RWPE1 (cell line): ENCODE results near the gene CCDC174.

Experiments used
- CTCF ChIA-PET: fragments of 350-600 bp; sonication (Branson Sonifier 250); formaldehyde crosslinking; extraction: SDS; loops from one replicate; lab custom pipeline; 2021; lab: Yijun Ruan, JAX
- POLR2A ChIA-PET: fragments of 400-600 bp; formaldehyde crosslinking; extraction: SDS; loops from one replicate; lab custom pipeline; 2020; ENCODE audit warnings: antibody characterized with exemption; ENCODE audit not compliant: low non-redundant PET; lab: Yijun Ruan, JAX
- DNase-seq: peaks from one replicate; pipeline ENCODE4 v3.0.0; 2012; ENCODE audit warnings: low spot score
- H3K27ac ChIP-seq: fragments of 450-650 bp; 2 replicates; pipeline ENCODE4 v1.5.1; 2017
- TF ChIP-seq, protein P1 (sequence below): fragments of 450-650 bp; conservative IDR thresholded peaks from 2 replicates; pipeline ENCODE4 v1.5.1; 2017; ENCODE audit warnings: low read depth, mild to moderate bottlenecking

Gene CCDC174

DNA sequence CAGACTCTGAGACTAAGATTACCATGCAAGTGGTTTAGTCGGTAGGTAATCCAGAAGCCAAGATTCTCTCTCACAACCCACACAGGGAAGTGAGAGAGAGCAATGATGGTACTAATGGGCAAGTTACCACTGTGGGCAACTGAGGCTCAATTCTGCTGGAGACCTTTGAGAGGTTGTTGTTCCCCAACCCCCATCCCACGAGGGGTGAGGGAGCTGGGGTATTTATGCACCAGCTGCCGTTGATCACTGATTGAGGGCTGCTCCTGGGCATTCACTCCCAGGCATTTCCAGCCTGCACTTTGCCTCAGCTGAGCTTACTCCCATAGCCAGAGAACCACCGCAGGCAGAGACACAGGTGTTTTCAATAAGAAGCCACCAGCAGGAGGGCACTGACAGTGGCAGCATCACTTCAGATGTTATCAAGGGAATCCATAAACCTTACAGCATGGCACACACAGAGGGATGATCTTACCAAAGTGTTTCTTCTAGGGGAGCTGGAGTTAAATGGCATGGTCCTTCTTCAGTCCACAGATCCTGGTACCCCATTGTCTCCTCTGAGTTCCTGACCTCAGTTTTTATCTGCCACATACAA, 15.0 kb upstream of the CCDC174 start:
- ChIA-PET POLR2A (no interaction called here), CTCF (no interaction called here)
- DNase-seq: no peak
- H3K27ac ChIP-seq: no peak overlapping the region
- TF ChIP-seq, protein P1, sequence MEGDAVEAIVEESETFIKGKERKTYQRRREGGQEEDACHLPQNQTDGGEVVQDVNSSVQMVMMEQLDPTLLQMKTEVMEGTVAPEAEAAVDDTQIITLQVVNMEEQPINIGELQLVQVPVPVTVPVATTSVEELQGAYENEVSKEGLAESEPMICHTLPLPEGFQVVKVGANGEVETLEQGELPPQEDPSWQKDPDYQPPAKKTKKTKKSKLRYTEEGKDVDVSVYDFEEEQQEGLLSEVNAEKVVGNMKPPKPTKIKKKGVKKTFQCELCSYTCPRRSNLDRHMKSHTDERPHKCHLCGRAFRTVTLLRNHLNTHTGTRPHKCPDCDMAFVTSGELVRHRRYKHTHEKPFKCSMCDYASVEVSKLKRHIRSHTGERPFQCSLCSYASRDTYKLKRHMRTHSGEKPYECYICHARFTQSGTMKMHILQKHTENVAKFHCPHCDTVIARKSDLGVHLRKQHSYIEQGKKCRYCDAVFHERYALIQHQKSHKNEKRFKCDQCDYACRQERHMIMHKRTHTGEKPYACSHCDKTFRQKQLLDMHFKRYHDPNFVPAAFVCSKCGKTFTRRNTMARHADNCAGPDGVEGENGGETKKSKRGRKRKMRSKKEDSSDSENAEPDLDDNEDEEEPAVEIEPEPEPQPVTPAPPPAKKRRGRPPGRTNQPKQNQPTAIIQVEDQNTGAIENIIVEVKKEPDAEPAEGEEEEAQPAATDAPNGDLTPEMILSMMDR: no peak

DNA sequence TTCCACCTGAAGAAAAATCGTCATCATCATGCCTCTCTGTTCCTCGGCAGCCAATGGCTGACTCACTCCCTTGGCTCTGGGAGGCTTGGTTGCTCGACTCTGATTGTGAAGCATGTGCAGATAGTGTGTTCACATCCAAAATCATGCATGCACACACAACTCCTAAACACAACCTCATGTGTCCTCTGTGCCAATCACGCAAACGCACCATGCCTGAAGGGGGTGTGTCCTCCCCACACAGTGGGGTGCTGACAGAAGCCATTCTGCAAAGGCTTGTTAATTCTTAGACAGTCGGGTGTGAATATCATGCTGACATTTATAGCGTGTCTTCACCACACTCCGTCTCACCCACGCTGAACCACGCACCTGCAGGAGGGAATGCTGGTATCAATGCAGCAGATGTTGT, 11.4 kb upstream of the CCDC174 start:
- TF ChIP-seq, protein P1: no peak
- ChIA-PET POLR2A (no interaction called here), CTCF (no interaction called here)
- peak; percentile 30 for DNase-seq
- H3K27ac ChIP-seq: no peak overlapping the region

DNA sequence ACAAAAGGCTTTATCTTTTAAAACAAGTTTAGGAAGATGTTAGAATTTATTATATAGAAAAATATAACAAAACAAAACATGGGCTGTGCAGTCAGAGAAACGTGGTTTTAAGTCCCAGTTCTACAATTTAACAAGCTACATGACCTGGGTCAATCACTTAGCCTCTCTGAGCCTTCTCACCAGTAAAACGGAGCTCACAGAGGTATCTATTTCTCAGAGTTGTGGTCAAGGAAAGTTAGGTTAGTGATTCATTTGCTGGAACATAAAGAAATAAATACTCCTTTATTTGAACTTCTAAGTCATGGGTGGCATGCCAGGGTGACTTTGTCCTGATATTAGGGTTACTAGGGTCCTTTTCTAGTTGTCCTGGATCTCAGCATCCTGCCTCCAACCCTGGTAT, 10.8 kb upstream of the CCDC174 start:
- H3K27ac ChIP-seq: no peak overlapping the region
- DNase-seq: no peak
- TF ChIP-seq, protein P1: no peak
- CTCF ChIA-PET: no interaction called here
- POLR2A ChIA-PET: no interaction called here

DNA sequence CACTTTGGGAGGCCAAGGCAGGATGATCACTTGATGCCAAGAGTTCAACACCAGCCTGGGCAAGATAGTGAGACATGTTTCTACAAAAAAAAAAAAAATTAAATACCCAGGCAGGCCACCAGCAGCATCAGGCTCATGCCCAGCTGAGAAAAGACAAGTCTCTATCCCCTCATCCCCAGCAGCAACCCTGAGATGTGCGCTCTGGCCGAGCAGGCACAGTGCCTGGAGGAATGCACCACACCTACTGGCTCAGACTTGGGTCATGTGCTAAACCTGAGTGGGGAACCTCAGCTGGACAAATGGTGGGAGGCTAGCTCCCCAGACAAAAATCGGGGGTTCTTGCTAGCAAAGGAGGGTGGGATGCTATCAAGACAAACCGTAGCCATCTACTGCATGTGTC, 10.2 kb upstream of the CCDC174 start:
- TF ChIP-seq, protein P1: no peak
- ChIA-PET POLR2A (no interaction called here), CTCF (no interaction called here)
- H3K27ac ChIP-seq: no peak overlapping the region
- no peak for DNase-seq

- POLR2A ChIA-PET: no interaction called here
- no peak for DNase-seq
- TF ChIP-seq, protein P1: no peak
- no peak overlapping the region for H3K27ac ChIP-seq
- CTCF ChIA-PET: no interaction called here
Measured at GRCh38 chr3:14645453-14645852, 6.1 kb upstream of the CCDC174 start.

DNA sequence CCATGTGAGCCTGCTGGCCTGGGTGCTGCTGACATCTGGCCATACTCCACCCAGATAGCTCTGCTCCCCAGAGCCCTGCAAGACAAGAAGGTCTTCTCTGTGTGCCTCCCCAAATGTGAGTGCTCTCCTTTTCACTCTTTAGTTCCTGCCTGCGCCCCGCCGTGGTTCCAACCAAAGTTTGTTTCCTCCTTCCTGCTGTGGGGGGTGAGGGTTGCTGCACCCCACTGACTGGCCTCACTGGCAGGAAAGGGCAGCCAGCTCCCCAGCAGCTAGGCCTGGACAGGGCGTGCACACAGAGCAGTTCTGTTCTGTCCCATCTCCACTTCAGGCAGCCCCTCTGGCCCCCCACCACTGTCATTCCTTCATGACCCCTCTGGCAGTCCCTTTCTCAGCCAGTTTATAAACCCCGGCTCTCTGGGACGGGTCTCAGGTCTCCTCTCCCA, 5.4 kb upstream of the CCDC174 start:
- CTCF ChIA-PET: no interaction called here
- POLR2A ChIA-PET: no interaction called here
- no peak overlapping the region for H3K27ac ChIP-seq
- no peak for DNase-seq
- TF ChIP-seq, protein P1: no peak
